Liver (tissue), 3 donors: ENCODE data around the gene DGKB.

Experiments
- EGR1 ChIP-seq, 2 donors: IDR thresholded peaks; 2 replicates each; pipeline ENCODE4 v1.6.1; 2016 to 2018; ENCODE audit warnings: antibody characterized with exemption in 2 of 2, low read depth in 2 of 2
- FOXA1 ChIP-seq: IDR thresholded peaks from 2 replicates; pipeline ENCODE4 v1.6.1; 2016; ENCODE audit warnings: antibody characterized with exemption
- FOXA2 ChIP-seq: IDR thresholded peaks from 2 replicates; pipeline ENCODE4 v1.6.1; 2016; ENCODE audit warnings: antibody characterized with exemption
- GABPA ChIP-seq, 2 donors: IDR thresholded peaks in 1 of 2; conservative IDR thresholded peaks in 1 of 2; 2 replicates each; pipeline ENCODE4 v1.6.1; 2016; ENCODE audit warnings: antibody characterized with exemption in 2 of 2, mild to moderate bottlenecking in 1 of 2, moderate library complexity in 1 of 2
- RAD21 ChIP-seq, 2 donors: IDR thresholded peaks; 2 replicates each; pipeline ENCODE4 v1.6.1; 2016; ENCODE audit warnings: antibody characterized with exemption in 2 of 2, mild to moderate bottlenecking in 2 of 2
- SP1 ChIP-seq: IDR thresholded peaks from 2 replicates; pipeline ENCODE4 v1.6.1; 2018; ENCODE audit warnings: antibody characterized with exemption, mild to moderate bottlenecking
- TAF1 ChIP-seq: conservative IDR thresholded peaks from 2 replicates; pipeline ENCODE4 v1.6.1; 2016; ENCODE audit warnings: antibody characterized with exemption, mild to moderate bottlenecking
- YY1 ChIP-seq: IDR thresholded peaks from 2 replicates; pipeline ENCODE4 v1.6.1; 2016; ENCODE audit warnings: antibody characterized with exemption, mild to moderate bottlenecking
- TF ChIP-seq, protein P1 (sequence below): fragments of 150-350 bp; IDR thresholded peaks from 2 replicates; pipeline ENCODE4 v1.5.1; 2017; ENCODE audit warnings: improper control_type of control experiment, low read depth, low read length; ENCODE audit not compliant: missing input control
- TF ChIP-seq, protein P2 (sequence below): IDR thresholded peaks from 2 replicates; pipeline ENCODE4 v1.6.1; 2016; ENCODE audit warnings: antibody characterized with exemption, mild to moderate bottlenecking
- TF ChIP-seq, protein P3 (sequence below): IDR thresholded peaks from 2 replicates; pipeline ENCODE4 v1.6.1; 2016; ENCODE audit warnings: antibody characterized with exemption
- TF ChIP-seq, protein P4 (sequence below): IDR thresholded peaks from 2 replicates; pipeline ENCODE4 v1.6.1; 2016; ENCODE audit warnings: antibody characterized with exemption
- donor health status: healthy.
- donor health status: healthy.

DNA sequence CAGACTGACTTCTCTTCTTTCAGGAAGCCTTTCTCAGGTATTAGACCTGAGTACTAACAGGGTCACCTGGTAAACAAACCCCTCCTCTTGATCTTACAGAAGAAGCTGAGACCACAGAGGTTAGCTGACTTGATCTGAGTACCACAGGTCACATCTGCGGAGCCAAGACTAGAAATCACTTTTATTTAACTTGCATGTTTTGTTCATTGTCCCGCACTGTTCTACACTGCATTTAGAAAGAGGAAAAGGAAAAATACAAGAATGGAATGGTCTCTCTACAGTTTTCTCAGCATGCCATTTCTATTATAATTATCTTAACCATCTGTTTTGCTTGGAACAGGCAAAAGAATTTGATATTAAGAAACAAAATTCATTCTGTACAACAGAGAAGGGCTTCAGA is 667.5 kb downstream of the DGKB start:
- TF ChIP-seq, protein P1, sequence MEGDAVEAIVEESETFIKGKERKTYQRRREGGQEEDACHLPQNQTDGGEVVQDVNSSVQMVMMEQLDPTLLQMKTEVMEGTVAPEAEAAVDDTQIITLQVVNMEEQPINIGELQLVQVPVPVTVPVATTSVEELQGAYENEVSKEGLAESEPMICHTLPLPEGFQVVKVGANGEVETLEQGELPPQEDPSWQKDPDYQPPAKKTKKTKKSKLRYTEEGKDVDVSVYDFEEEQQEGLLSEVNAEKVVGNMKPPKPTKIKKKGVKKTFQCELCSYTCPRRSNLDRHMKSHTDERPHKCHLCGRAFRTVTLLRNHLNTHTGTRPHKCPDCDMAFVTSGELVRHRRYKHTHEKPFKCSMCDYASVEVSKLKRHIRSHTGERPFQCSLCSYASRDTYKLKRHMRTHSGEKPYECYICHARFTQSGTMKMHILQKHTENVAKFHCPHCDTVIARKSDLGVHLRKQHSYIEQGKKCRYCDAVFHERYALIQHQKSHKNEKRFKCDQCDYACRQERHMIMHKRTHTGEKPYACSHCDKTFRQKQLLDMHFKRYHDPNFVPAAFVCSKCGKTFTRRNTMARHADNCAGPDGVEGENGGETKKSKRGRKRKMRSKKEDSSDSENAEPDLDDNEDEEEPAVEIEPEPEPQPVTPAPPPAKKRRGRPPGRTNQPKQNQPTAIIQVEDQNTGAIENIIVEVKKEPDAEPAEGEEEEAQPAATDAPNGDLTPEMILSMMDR = no peak
- TF ChIP-seq, protein P2, sequence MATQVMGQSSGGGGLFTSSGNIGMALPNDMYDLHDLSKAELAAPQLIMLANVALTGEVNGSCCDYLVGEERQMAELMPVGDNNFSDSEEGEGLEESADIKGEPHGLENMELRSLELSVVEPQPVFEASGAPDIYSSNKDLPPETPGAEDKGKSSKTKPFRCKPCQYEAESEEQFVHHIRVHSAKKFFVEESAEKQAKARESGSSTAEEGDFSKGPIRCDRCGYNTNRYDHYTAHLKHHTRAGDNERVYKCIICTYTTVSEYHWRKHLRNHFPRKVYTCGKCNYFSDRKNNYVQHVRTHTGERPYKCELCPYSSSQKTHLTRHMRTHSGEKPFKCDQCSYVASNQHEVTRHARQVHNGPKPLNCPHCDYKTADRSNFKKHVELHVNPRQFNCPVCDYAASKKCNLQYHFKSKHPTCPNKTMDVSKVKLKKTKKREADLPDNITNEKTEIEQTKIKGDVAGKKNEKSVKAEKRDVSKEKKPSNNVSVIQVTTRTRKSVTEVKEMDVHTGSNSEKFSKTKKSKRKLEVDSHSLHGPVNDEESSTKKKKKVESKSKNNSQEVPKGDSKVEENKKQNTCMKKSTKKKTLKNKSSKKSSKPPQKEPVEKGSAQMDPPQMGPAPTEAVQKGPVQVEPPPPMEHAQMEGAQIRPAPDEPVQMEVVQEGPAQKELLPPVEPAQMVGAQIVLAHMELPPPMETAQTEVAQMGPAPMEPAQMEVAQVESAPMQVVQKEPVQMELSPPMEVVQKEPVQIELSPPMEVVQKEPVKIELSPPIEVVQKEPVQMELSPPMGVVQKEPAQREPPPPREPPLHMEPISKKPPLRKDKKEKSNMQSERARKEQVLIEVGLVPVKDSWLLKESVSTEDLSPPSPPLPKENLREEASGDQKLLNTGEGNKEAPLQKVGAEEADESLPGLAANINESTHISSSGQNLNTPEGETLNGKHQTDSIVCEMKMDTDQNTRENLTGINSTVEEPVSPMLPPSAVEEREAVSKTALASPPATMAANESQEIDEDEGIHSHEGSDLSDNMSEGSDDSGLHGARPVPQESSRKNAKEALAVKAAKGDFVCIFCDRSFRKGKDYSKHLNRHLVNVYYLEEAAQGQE = no peak
- no peak for TF ChIP-seq RAD21 (IDR thresholded peaks at IDR 0.05)
- TF ChIP-seq GABPA (IDR thresholded peaks at IDR 0.05 in 1 of 2, conservative IDR thresholded peaks at IDR 0.05 in 1 of 2) = no peak
- TF ChIP-seq, protein P3, sequence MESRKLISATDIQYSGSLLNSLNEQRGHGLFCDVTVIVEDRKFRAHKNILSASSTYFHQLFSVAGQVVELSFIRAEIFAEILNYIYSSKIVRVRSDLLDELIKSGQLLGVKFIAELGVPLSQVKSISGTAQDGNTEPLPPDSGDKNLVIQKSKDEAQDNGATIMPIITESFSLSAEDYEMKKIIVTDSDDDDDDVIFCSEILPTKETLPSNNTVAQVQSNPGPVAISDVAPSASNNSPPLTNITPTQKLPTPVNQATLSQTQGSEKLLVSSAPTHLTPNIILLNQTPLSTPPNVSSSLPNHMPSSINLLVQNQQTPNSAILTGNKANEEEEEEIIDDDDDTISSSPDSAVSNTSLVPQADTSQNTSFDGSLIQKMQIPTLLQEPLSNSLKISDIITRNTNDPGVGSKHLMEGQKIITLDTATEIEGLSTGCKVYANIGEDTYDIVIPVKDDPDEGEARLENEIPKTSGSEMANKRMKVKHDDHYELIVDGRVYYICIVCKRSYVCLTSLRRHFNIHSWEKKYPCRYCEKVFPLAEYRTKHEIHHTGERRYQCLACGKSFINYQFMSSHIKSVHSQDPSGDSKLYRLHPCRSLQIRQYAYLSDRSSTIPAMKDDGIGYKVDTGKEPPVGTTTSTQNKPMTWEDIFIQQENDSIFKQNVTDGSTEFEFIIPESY = no peak
- no peak for TF ChIP-seq TAF1
- no peak for TF ChIP-seq SP1
- TF ChIP-seq EGR1 (IDR thresholded peaks at IDR 0.05; ENCODE audit: low read depth in 2 of 2) = no peak
- TF ChIP-seq FOXA2 = no peak
- TF ChIP-seq FOXA1 = no peak
- TF ChIP-seq, protein P4, sequence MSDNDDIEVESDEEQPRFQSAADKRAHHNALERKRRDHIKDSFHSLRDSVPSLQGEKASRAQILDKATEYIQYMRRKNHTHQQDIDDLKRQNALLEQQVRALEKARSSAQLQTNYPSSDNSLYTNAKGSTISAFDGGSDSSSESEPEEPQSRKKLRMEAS = no peak
- no peak for TF ChIP-seq YY1
